SK-MEL-5 (cell line): Measurements from ENCODE around the gene LRRC55. TPM values are rescaled to one million over a fixed set of nuclear protein-coding genes. Genes with fewer than 3 reads are reported as not detected.

Experiments used
- total RNA-seq: library from RNA; depleted of rRNA; stranded (reverse); fragments of >200 nt; shearing (Covaris generic); gene quantifications from 2 replicates; pipeline ENCODE4 v1.2.3, GENCODE V29; 2014; rRNA removed

Gene LRRC55
- total RNA-seq, 1 experiment from 2014 or later = not detected

Other genes starting within 250 kb of the LRRC55 start
- not detected in 2 replicates for gene OR5AK2, start 193.0 kb upstream of the LRRC55 start, total RNA-seq
- not detected in 2 replicates for gene APLNR, start 55.3 kb downstream of the LRRC55 start, total RNA-seq
- gene TNKS1BP1, start 143.0 kb downstream of the LRRC55 start, total RNA-seq = 8.1 and 9.0 TPM in 2 replicates
- 71.2 and 76.2 TPM in 2 replicates for gene SSRP1, start 153.9 kb downstream of the LRRC55 start, total RNA-seq
- gene P2RX3, start 156.4 kb downstream of the LRRC55 start, total RNA-seq = not detected in 2 replicates
- gene PRG3, start 199.2 kb downstream of the LRRC55 start, total RNA-seq = not detected in 2 replicates
- gene PRG2, start 208.7 kb downstream of the LRRC55 start, total RNA-seq = not detected in 2 replicates
- 30.6 and 37.0 TPM in 2 replicates for gene SLC43A3, start 245.2 kb downstream of the LRRC55 start, total RNA-seq